T-cell (primary cell): ENCODE data around the gene PPM1B. TPM values are rescaled to one million over a fixed set of nuclear protein-coding genes. Genes with fewer than 3 reads are reported as not detected.
"Not testable (repeated sequence)": the region's sequence is repeated elsewhere in the genome, so short reads cannot be mapped to it uniquely, and the experiment has no call there.

Experiments
- ATAC-seq, 4 experiments: fragments of 200-7000 bp in 3 of 4; fragments of 150-1000 bp in 1 of 4; cut with Tn5 transposase; replicated peaks in 1 of 4; 1 replicate in 3 of 4; 2 replicates in 1 of 4; pipeline ENCODE4 v1.10.0; 2021; ENCODE audit warnings: moderate library complexity in 3 of 4, mild to moderate bottlenecking in 2 of 4, moderate number of reproducible peaks in 1 of 4
- CTCF ChIA-PET, 2 donors: fragments of 300-600 bp; sonication (Branson Sonifier 250); formaldehyde crosslinking; loops; one replicate each; lab custom pipeline; 2022; ENCODE audit warnings: antibody characterized with exemption in 2 of 2; lab: Charles Lee
- POLR2A ChIA-PET, 2 donors: fragments of 300-600 bp; sonication (Branson Sonifier 250); formaldehyde crosslinking; loops; one replicate each; lab custom pipeline; 2022; ENCODE audit warnings: antibody characterized with exemption in 2 of 2; lab: Charles Lee
- DNase-seq, 35 experiments: peaks; one replicate each; pipeline versions ENCODE4 v3.0.0 to v3.0.0-alpha.2; 2013 to 2023
- H3K27ac ChIP-seq: one replicate; pipeline ENCODE4 v1.5.1; 2013; ENCODE audit warnings: low read length
- H3K27me3 ChIP-seq, 2 experiments: replicated peaks in 1 of 2; 1 replicate in 1 of 2; 2 replicates in 1 of 2; pipeline versions ENCODE4 v1.6.1 to v1.7.0; 2013; ENCODE audit warnings: low read length in 1 of 2, mixed read lengths in 1 of 2; ENCODE audit not compliant: control insufficient read depth in 2 of 2, insufficient read depth in 2 of 2; ENCODE audit errors: extremely low read depth in 1 of 2
- H3K36me3 ChIP-seq, 2 donors: 1 replicate in 1 of 2; 2 replicates in 1 of 2; pipeline versions ENCODE4 v1.6.1 to v1.7.0; 2013; ENCODE audit warnings: low read length in 1 of 2; ENCODE audit not compliant: control insufficient read depth in 2 of 2, insufficient read depth in 1 of 2; ENCODE audit errors: extremely low read depth in 1 of 2
- H3K4me1 ChIP-seq, 2 experiments: 1 replicate in 1 of 2; 2 replicates in 1 of 2; pipeline versions ENCODE4 v1.6.1 to v1.7.0; 2013; ENCODE audit warnings: low read length in 2 of 2, mixed read lengths in 1 of 2; ENCODE audit not compliant: insufficient read depth in 2 of 2, control insufficient read depth in 1 of 2; ENCODE audit errors: extremely low read depth in 1 of 2
- H3K4me3 ChIP-seq, 2 donors: 1 replicate in 1 of 2; 2 replicates in 1 of 2; pipeline versions ENCODE4 v1.5.1 to v1.7.0; 2013; ENCODE audit warnings: mild to moderate bottlenecking in 2 of 2, low read length in 1 of 2, moderate library complexity in 1 of 2; ENCODE audit not compliant: control insufficient read depth in 1 of 2; ENCODE audit errors: extremely low read depth in 1 of 2
- H3K9me3 ChIP-seq: 2 replicates; pipeline ENCODE4 v1.7.0; 2013
- H3K27ac Mint-ChIP-seq, 2 donors: one replicate each; pipeline ENCODE4 v1.8.0; 2020 to 2021; ENCODE audit warnings: mild to moderate bottlenecking in 2 of 2, mixed read lengths in 2 of 2
- H3K27me3 Mint-ChIP-seq, 2 donors: one replicate each; pipeline ENCODE4 v1.8.0; 2021 to 2022; ENCODE audit warnings: mixed read lengths in 2 of 2
- H3K36me3 Mint-ChIP-seq: one replicate; pipeline ENCODE4 v1.8.0; 2021; ENCODE audit warnings: mixed read lengths
- H3K4me1 Mint-ChIP-seq, 3 donors: one replicate each; pipeline ENCODE4 v1.8.0; 2020 to 2022; ENCODE audit warnings: mixed read lengths in 3 of 3, mild to moderate bottlenecking in 1 of 3
- H3K4me3 Mint-ChIP-seq, 3 donors: one replicate each; pipeline ENCODE4 v1.8.0; 2020 to 2022; ENCODE audit warnings: mild to moderate bottlenecking in 3 of 3, mixed read lengths in 3 of 3, moderate library complexity in 3 of 3
- H3K9me3 Mint-ChIP-seq, 3 donors: one replicate each; pipeline ENCODE4 v1.8.0; 2020 to 2022; ENCODE audit warnings: mixed read lengths in 3 of 3
- WGBS: methylation state at CpG from one replicate; pipeline ENCODE4 v1.1.5; 2013; ENCODE audit warnings: missing lambda C conversion rate; ENCODE audit not compliant: insufficient coverage; 5-methylcytosine and 5-hydroxymethylcytosine counted together
- total RNA-seq, 35 experiments: library from RNA in 6 of 35; stranded (reverse) in 6 of 35; fragments of 120-200 nt in 1 of 35; gene quantifications; one replicate each; pipeline versions ENCODE4 v1.2.1 to v1.2.4 and lab custom pipeline; 2013 to 2026

PPM1B gene
- total RNA-seq, 5 donors from 2014 or later (not counting 1 experiment from before 2014, with no cell fraction given), result 58.9 to 78.7 (median 70.3) TPM

DNA sequence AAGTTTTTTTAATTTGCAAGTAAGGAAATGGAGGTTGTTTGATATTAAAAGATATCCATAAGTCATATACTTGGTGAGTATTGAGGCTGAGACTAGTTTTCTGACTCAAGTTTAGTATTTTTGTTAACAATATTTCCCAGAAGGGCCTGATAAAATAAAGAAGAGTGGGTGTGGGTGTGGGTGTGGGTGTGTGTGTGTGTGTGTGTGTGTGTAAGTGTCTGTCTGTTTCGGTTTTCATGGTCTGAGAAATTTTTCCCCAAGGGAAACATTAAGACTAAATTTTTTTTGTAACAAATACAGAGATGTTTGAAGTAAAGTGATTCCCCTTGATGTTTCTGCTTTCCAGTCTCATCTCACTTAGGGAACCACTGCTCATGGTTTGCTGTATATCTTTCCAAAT is 36.5 kb downstream of the PPM1B start:
- no peak for ATAC-seq
- H3K36me3 ChIP-seq, result peaks cover 5 to 13% of the 10 kb centered on the region in 2 donors

DNA sequence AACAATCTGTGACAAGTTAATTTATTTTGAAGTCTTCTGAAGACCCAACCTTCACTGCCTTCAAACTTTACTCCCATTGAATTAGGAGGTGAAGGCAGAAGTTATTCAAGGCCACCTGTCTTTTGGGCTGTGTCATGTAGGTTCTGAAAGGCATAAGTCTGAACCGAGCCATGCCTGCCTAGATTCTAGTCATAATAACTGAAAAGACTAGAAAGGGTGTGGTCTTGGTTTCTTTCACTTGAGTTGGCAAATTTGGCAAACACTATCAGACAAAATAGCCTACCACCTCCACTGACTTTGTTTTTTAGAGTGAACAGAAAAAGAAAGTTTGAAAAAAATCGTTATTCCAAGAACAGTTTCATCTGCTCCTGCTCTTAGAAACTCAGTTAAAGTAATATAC is 38.4 kb downstream of the PPM1B start:
- CTCF ChIA-PET, result interaction anchor here in 1 of 2 donors (0.7 kb wide), 1 partner anchor 1265 kb away, joined by 3 read pairs; no protein-coding TSS in a partner anchor
- no peak overlapping the region for H3K27ac ChIP-seq
- POLR2A ChIA-PET, result interaction anchor here in 1 of 2 donors (0.8 kb wide), 1 partner anchor 29 kb away, joined by 8 read pairs; no protein-coding TSS in a partner anchor
- peaks cover 0 to 3% of the 10 kb centered on the region in 2 experiments for H3K4me1 ChIP-seq
- no CpG with 5 or more reads among the region's 2 CpGs for WGBS
- Mint-ChIP-seq H3K4me1 (peaks cover 35 to 46% (median 37%) of the 10 kb centered on the region in 3 donors), H3K9me3 (peaks cover 0 to 7% (median 4%) of the 10 kb centered on the region in 3 donors), H3K36me3 (peaks cover 40% of the 10 kb centered on the region), H3K27me3 (no peaks in the 10 kb centered on the region), H3K27ac (peak overlapping the region in 1 of 2 donors; percentile 16), H3K4me3 (no peak overlapping the region)
- ATAC-seq (no peak), DNase-seq (no peak)
- no peaks in the 10 kb centered on the region for H3K9me3 ChIP-seq
- H3K27me3 ChIP-seq, result no peaks in the 10 kb centered on the region
- H3K36me3 ChIP-seq, result peaks cover 0 to 22% of the 10 kb centered on the region in 2 donors
- no peak overlapping the region for H3K4me3 ChIP-seq

More for the DNA sequence above, 36.5 kb downstream of the PPM1B start:
- WGBS, result no CpG with 5 or more reads among the region's 1 CpG
- H3K27me3 ChIP-seq, result no peaks in the 10 kb centered on the region
- ChIA-PET POLR2A (no interaction called here), CTCF (interaction anchor here in 1 of 2 donors (0.5 to 0.6 kb wide), 2 partner anchors 13 to 15 kb away, joined by 3 to 5 read pairs; no protein-coding TSS in a partner anchor)
- peaks cover 0 to 6% of the 10 kb centered on the region in 2 experiments for H3K4me1 ChIP-seq
- Mint-ChIP-seq H3K4me1 (peaks cover 50 to 62% (median 51%) of the 10 kb centered on the region in 3 donors), H3K9me3 (peaks cover 0 to 7% (median 4%) of the 10 kb centered on the region in 3 donors), H3K36me3 (peaks cover 43% of the 10 kb centered on the region), H3K27me3 (no peaks in the 10 kb centered on the region), H3K4me3 (no peak overlapping the region), H3K27ac (peak overlapping the region in 1 of 2 donors; percentile 58)
- H3K9me3 ChIP-seq, result no peaks in the 10 kb centered on the region
- no peak overlapping the region for H3K4me3 ChIP-seq
- no peak for DNase-seq
- no peak overlapping the region for H3K27ac ChIP-seq

DNA sequence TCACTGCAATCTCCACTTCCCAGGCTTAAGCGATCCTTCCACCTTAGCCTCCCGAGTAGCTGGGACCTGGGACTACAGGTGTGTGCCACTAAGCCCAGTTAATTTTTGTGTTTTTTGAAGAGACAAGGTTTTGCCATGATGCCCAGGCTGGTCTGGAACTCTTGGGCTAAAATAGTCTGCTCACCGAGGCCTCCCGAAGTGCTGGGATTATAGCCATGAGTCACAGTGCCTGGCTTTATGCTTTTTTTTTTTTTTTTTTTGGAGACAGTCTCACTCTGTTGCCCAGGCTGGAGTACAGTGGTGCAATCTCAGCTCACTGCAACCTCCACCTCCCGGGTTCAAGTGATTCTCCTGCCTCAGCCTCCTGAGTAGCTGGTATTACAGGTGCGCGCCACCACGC is 39.0 kb downstream of the PPM1B start:
- ChIA-PET CTCF (interaction anchor here (0.6 to 0.7 kb wide), 2 partner anchors 35 to 1266 kb away, joined by 3 read pairs; no protein-coding TSS in a partner anchor), POLR2A (interaction anchor here in 1 of 2 donors (0.8 kb wide), 1 partner anchor 29 kb away, joined by 8 read pairs; no protein-coding TSS in a partner anchor)
- not testable (repeated sequence) for H3K4me3 Mint-ChIP-seq, H3K9me3 Mint-ChIP-seq, H3K27me3 ChIP-seq, H3K4me1 ChIP-seq, H3K27ac ChIP-seq, H3K27me3 Mint-ChIP-seq, DNase-seq, H3K4me3 ChIP-seq, ATAC-seq, H3K9me3 ChIP-seq
- peak overlapping the region in 1 of 2 donors; percentile 16 for H3K27ac Mint-ChIP-seq
- H3K4me1 Mint-ChIP-seq, result peaks cover 35 to 47% (median 39%) of the 10 kb centered on the region in 3 donors
- WGBS, result 100% methylated on average over 5 of the region's 8 CpGs
- peaks cover 41% of the 10 kb centered on the region for H3K36me3 Mint-ChIP-seq
- H3K36me3 ChIP-seq, result peaks cover 0 to 24% of the 10 kb centered on the region in 2 donors

DNA sequence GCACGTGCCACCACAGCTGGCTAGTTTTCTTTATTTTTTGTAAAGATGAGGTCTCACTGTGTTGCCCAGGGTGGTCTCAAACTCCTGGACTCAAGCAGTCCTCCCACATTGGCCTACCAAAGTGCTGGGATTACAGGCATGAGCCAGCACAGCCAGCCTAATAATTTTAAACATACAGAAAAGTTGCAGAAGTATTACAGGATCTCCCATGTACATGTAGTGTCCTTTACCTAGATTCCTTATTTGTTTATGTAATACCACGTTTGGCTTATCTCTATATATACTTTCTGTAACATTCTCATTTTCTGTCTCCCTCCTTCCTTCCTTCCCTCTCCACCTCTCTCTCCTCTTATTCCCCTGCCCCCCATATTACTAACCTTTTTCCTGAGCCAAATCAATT is 41.7 kb downstream of the PPM1B start:
- Mint-ChIP-seq H3K4me3 (no peak overlapping the region), H3K4me1 (peaks cover 15 to 33% (median 27%) of the 10 kb centered on the region in 3 donors), H3K27ac (no peak overlapping the region), H3K9me3 (no peaks in the 10 kb centered on the region), H3K36me3 (peaks cover 32% of the 10 kb centered on the region), H3K27me3 (no peaks in the 10 kb centered on the region)
- peaks cover 0 to 36% of the 10 kb centered on the region in 2 donors for H3K36me3 ChIP-seq
- H3K27ac ChIP-seq, result no peak overlapping the region
- POLR2A ChIA-PET, result no interaction called here
- CTCF ChIA-PET, result no interaction called here
- no peaks in the 10 kb centered on the region for H3K27me3 ChIP-seq
- H3K4me3 ChIP-seq, result no peak overlapping the region
- H3K4me1 ChIP-seq, result no peaks in the 10 kb centered on the region
- ATAC-seq (no peak), DNase-seq (no peak)
- no peaks in the 10 kb centered on the region for H3K9me3 ChIP-seq
- no CpG with 5 or more reads among the region's 2 CpGs for WGBS

DNA sequence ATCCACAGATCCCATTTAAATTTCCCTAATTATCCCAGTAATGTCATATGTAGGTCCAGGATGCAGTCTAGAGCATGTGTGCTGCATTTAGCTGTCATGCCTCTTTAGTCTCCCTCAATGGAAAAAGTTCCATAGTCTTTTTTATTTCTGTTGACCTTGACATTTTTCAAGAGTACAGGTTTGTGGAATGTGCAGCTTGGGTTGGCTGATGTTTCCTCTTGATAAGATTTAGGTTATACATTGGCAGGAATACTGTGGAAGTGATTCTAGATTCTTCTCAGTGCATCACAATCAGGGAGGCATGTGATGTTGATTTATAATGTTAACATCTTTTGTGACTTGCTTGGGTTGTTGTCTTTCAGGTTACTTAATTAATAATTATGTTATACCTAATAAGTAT is 42.5 kb downstream of the PPM1B start:
- Histone ChIP-seq H3K27ac (no peak overlapping the region), H3K4me1 (no peaks in the 10 kb centered on the region), H3K27me3 (no peaks in the 10 kb centered on the region), H3K4me3 (no peak overlapping the region), H3K36me3 (peaks cover 0 to 40% of the 10 kb centered on the region in 2 donors), H3K9me3 (no peaks in the 10 kb centered on the region)
- ChIA-PET CTCF (no interaction called here), POLR2A (no interaction called here)
- no peak overlapping the region for H3K27ac Mint-ChIP-seq
- H3K9me3 Mint-ChIP-seq, result no peaks in the 10 kb centered on the region
- peaks cover 15 to 34% (median 29%) of the 10 kb centered on the region in 3 donors for H3K4me1 Mint-ChIP-seq
- H3K36me3 Mint-ChIP-seq, result peaks cover 36% of the 10 kb centered on the region
- no peak overlapping the region for H3K4me3 Mint-ChIP-seq
- H3K27me3 Mint-ChIP-seq, result no peaks in the 10 kb centered on the region
- no peak for ATAC-seq
- no peak for DNase-seq

DNA sequence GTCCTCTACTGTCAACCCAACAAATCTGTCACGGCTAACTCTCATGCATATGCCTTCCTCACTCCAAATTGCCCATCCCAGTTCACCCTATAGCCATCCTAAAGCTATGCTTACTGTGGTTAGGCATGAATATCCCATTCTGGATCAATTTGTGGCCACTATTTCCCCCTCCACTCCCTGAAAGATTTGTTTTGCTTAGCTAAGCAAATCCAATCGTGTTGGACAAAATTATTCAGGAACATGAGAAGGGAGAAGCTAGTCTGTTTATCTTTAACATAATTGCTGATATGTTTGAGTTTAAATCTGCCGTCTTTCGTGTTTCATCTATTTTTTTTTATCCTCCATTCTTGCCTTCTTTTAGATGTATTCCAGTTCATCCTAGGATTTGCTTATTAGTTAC is 43.6 kb downstream of the PPM1B start:
- H3K4me3 ChIP-seq, result no peak overlapping the region
- H3K27ac Mint-ChIP-seq, result no peak overlapping the region
- no peaks in the 10 kb centered on the region for H3K27me3 Mint-ChIP-seq
- ChIA-PET CTCF (interaction anchor here (0.6 to 1.3 kb wide), 4 partner anchors 10 to 188 kb away, joined by 3 to 8 read pairs (median 5); no protein-coding TSS in a partner anchor), POLR2A (no interaction called here)
- no peak overlapping the region for H3K27ac ChIP-seq
- H3K9me3 ChIP-seq, result no peaks in the 10 kb centered on the region
- H3K4me1 ChIP-seq, result no peaks in the 10 kb centered on the region
- H3K4me1 Mint-ChIP-seq, result peaks cover 22 to 34% (median 32%) of the 10 kb centered on the region in 3 donors
- DNase-seq (no peak), ATAC-seq (no peak)
- 83% methylated on average over 1 of the region's 4 CpGs for WGBS
- no peaks in the 10 kb centered on the region for H3K9me3 Mint-ChIP-seq
- no peak overlapping the region for H3K4me3 Mint-ChIP-seq
- H3K36me3 Mint-ChIP-seq, result peaks cover 39% of the 10 kb centered on the region
- H3K27me3 ChIP-seq, result no peaks in the 10 kb centered on the region
- H3K36me3 ChIP-seq, result peaks cover 0 to 40% of the 10 kb centered on the region in 2 donors
